Endothelial cell of umbilical vein (primary cell): Measurements from ENCODE around the gene MYO16. TPM values are rescaled to one million over a fixed set of nuclear protein-coding genes. Genes with fewer than 3 reads are reported as not detected.

Experiments
- BruUV-seq: library from RNA; stranded (reverse); fragments of 400-500 nt; replicated peaks from 2 replicates; lab custom pipeline; 2021; lab: Mats Ljungman, UMichigan
- CTCF ChIA-PET: fragments of 300-600, 350-600 bp; sonication (Branson Sonifier 250); formaldehyde crosslinking; loops from one replicate; lab custom pipeline; 2021; ENCODE audit warnings: antibody characterized with exemption, inconsistent platforms; lab: Charles Lee
- POLR2A ChIA-PET: fragments of 300-600, 350-600 bp; sonication (Branson Sonifier 250); formaldehyde crosslinking; loops from one replicate; lab custom pipeline; 2021; ENCODE audit warnings: antibody characterized with exemption, inconsistent platforms; lab: Charles Lee
- DNase-seq: peaks from one replicate; pipeline ENCODE4 v3.0.0-alpha.2; 2011; ENCODE audit warnings: low read depth, low spot score
- FAIRE-seq: peaks from 2 replicates; lab custom pipeline; 2011; peaks lifted over from hg19 to GRCh38; lab: Jason Lieb, UNC
- H2AFZ ChIP-seq: 2 replicates; pipeline ENCODE4 v1.6.0; 2012; ENCODE audit warnings: low read depth, low read length, control low read depth, inconsistent platforms
- H3K27ac ChIP-seq: 2 replicates; pipeline ENCODE4 v1.5.1; 2011; ENCODE audit warnings: low read depth, mild to moderate bottlenecking, control low read depth, low read length, moderate library complexity; ENCODE audit not compliant: insufficient read depth
- H3K27me3 ChIP-seq, 2 experiments: 2 replicates each; pipeline versions ENCODE4 v1.6.0 to v1.6.1; 2011; ENCODE audit warnings: low read length in 2 of 2, mixed read lengths in 1 of 2; ENCODE audit not compliant: control insufficient read depth in 2 of 2, insufficient read depth in 2 of 2
- H3K36me3 ChIP-seq, 2 experiments: 2 replicates in 1 of 2; 3 replicates in 1 of 2; pipeline ENCODE4 v1.5.1; 2011; ENCODE audit warnings: low read length in 2 of 2, mild to moderate bottlenecking in 1 of 2, moderate library complexity in 1 of 2; ENCODE audit not compliant: control insufficient read depth in 2 of 2, insufficient read depth in 2 of 2; ENCODE audit errors: extremely low read depth in 1 of 2
- H3K4me1 ChIP-seq: 3 replicates; pipeline ENCODE4 v1.5.1; 2011; ENCODE audit warnings: mild to moderate bottlenecking, low read length; ENCODE audit not compliant: control insufficient read depth, insufficient read depth; ENCODE audit errors: extremely low read depth
- H3K4me2 ChIP-seq: 2 replicates; pipeline ENCODE4 v1.6.1; 2011; ENCODE audit warnings: low read length, control low read depth, mixed read lengths; ENCODE audit not compliant: insufficient read depth
- H3K4me3 ChIP-seq, 3 experiments: fragments of 200-600 bp in 1 of 3; sonication (generic), shearing (Covaris generic) in 1 of 3; replicated peaks in 1 of 3; 2 replicates each; pipeline ENCODE4 v1.5.1; 2011 to 2016; ENCODE audit warnings: control low read depth in 3 of 3, low read length in 3 of 3, mild to moderate bottlenecking in 2 of 3, inconsistent platforms in 1 of 3, low read depth in 1 of 3, moderate library complexity in 1 of 3; ENCODE audit not compliant: insufficient read depth in 1 of 3
- H3K79me2 ChIP-seq: 2 replicates; pipeline ENCODE4 v1.6.0; 2012; ENCODE audit warnings: low read length, inconsistent platforms; ENCODE audit not compliant: control insufficient read depth, insufficient read depth
- H3K9ac ChIP-seq: replicated peaks from 2 replicates; pipeline ENCODE3; 2011; ENCODE audit warnings: low read length, control low read depth; ENCODE audit not compliant: insufficient read depth; ENCODE audit errors: extremely low read depth
- H3K9me1 ChIP-seq: replicated peaks from 3 replicates; pipeline ENCODE4 v1.6.0; 2011; ENCODE audit warnings: mild to moderate bottlenecking, low read length; ENCODE audit not compliant: control insufficient read depth, insufficient read depth; ENCODE audit errors: extremely low read depth
- H3K9me3 ChIP-seq: replicated peaks from 2 replicates; pipeline ENCODE4 v1.5.1; 2012; ENCODE audit warnings: low read length, inconsistent platforms; ENCODE audit not compliant: control insufficient read depth, insufficient read depth
- H4K20me1 ChIP-seq: replicated peaks from 2 replicates; pipeline ENCODE3; 2011; ENCODE audit warnings: mild to moderate bottlenecking, low read length; ENCODE audit not compliant: control insufficient read depth, insufficient read depth; ENCODE audit errors: extremely low read depth
- EZH2 ChIP-seq: IDR thresholded peaks from 2 replicates; pipeline ENCODE4 v1.6.1; 2012; ENCODE audit warnings: borderline replicate concordance, low read depth, mild to moderate bottlenecking, moderate library complexity, low read length, inconsistent platforms; ENCODE audit not compliant: severe bottlenecking
- FOS ChIP-seq: IDR thresholded peaks from 2 replicates; pipeline ENCODE4 v1.6.1; 2011; ENCODE audit warnings: mild to moderate bottlenecking, low read length, moderate library complexity, borderline replicate concordance; ENCODE audit not compliant: insufficient read depth
- GATA2 ChIP-seq: IDR thresholded peaks from 2 replicates; pipeline ENCODE4 v1.7.0; 2011; ENCODE audit warnings: low read depth, mild to moderate bottlenecking, moderate library complexity, mixed read lengths, low read length; ENCODE audit not compliant: insufficient read length, insufficient read depth
- JUN ChIP-seq: IDR thresholded peaks from 2 replicates; pipeline ENCODE4 v1.6.1; 2011; ENCODE audit warnings: borderline replicate concordance, low read depth; ENCODE audit not compliant: insufficient read length, insufficient read depth
- MYC ChIP-seq: IDR thresholded peaks from one replicate; pipeline ENCODE4 v1.6.1; 2011; ENCODE audit warnings: mild to moderate bottlenecking, low read depth, low read length
- POLR2A ChIP-seq: IDR thresholded peaks from 2 replicates; pipeline ENCODE4 v1.6.1; 2012; ENCODE audit warnings: low read depth, mild to moderate bottlenecking, control low read depth, low read length
- POLR2AphosphoS5 ChIP-seq: IDR thresholded peaks from 2 replicates; pipeline ENCODE4 v1.6.1; 2012; ENCODE audit warnings: low read depth, mild to moderate bottlenecking, control low read depth, low read length, moderate library complexity; ENCODE audit not compliant: insufficient read depth
- dilution Hi-C: fragments of 300-500 bp; cut with MboI; formaldehyde crosslinking; loops from one replicate; pipeline ENCODE4 v1.15.0; 2019; ENCODE audit warnings: low sequenced_read_pairs; ENCODE audit not compliant: extremely low pct_ligation_motif_present
- intact Hi-C: fragments of 100-400 bp; cut with micrococcal nuclease; formaldehyde crosslinking; loops from one replicate; pipeline ENCODE4 v1.10.0; 2022
- polyA plus RNA-seq, 4 experiments: library from polyadenylated mRNA; depleted of rRNA in 3 of 4; stranded (reverse) in 3 of 4; unstranded in 1 of 4; fragments of >200 nt; gene quantifications; 2 replicates each; pipeline versions ENCODE4 v1.2.1 to v1.2.3, GENCODE V29; 2011 to 2012; ENCODE audit warnings: missing spikeins in 1 of 4
- total RNA-seq: library from RNA; stranded (reverse); gene quantifications from 2 replicates; pipeline ENCODE4 v1.2.3, GENCODE V29; 2021
- TF ChIP-seq, protein P1 (sequence below): IDR thresholded peaks from 2 replicates; pipeline ENCODE4 v1.6.1; 2011; ENCODE audit not compliant: insufficient read depth, insufficient read length
- TF ChIP-seq, protein P2 (sequence below), 2 donors: IDR thresholded peaks; 1 replicate in 1 of 2; 2 replicates in 1 of 2; pipeline ENCODE4 v1.5.1; 2011; ENCODE audit warnings: low read length in 2 of 2, mild to moderate bottlenecking in 2 of 2, moderate library complexity in 2 of 2, control low read depth in 1 of 2, inconsistent platforms in 1 of 2, low read depth in 1 of 2; ENCODE audit not compliant: insufficient read depth in 1 of 2; ENCODE audit errors: extremely low read depth in 1 of 2

Gene MYO16
- total and polyA plus RNA-seq, 2 donors (not counting 3 experiments of a cell fraction or from before 2014, with no cell fraction given): 0.03 to 0.04 TPM

DNA sequence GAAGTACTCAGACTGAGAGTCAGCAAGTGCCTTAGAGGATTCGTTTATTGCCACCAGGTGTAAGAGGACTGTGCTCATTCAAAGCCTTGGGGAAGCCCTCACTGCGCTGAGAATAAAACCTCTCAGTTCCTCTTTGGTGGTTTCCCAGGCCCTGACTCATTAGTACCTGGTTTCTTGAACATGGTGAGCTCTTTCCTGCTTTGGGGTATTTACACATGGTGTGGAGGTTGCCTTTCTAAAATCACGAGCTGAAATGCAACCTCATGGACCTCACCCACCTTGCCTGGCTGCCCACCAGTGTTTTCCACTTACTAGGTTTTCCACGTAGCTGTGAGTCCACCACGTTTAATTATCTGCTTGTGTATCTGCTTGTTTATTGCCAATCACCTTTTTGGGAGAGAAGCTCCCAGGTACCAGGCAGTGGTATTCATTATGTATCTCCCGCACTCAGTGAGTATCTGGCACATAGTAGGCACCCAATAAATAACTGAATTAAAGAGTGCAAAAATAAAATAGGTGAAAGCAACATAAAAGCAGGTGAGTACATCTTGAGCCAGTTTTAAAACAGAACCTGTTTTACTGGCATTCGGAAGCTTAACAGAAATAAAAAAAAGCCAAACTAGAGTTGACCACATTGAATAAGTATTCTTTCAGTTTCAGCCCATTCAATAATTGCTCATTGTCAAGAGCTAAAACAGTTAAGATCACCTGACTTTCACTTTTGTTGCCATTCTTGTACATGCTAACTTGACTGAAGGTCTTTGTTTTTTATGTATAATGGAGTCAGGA, 533.0 kb downstream of the MYO16 start:
- no peaks in the 10 kb centered on the region for H3K9me3 ChIP-seq
- no TSS peak for BruUV-seq
- H4K20me1 ChIP-seq: no peaks in the 10 kb centered on the region
- H3K36me3 ChIP-seq: no peaks in the 10 kb centered on the region
- H3K4me1 ChIP-seq: no peaks in the 10 kb centered on the region
- intact Hi-C loops (no loop called here), dilution Hi-C loops (no loop called here)
- FAIRE-seq: no peak
- ChIA-PET CTCF (interaction anchor here (1.0 kb wide), 1 partner anchor 8 kb away, joined by 3 read pairs; no protein-coding TSS in a partner anchor), POLR2A (interaction anchor here (0.6 kb wide), 1 partner anchor 293 kb away, joined by 3 read pairs; no protein-coding TSS in a partner anchor)
- no peaks in the 10 kb centered on the region for H3K9me1 ChIP-seq
- H3K9ac ChIP-seq: no peak overlapping the region
- H3K27me3 ChIP-seq: no peaks in the 10 kb centered on the region
- no peak for DNase-seq
- no peak overlapping the region for H3K4me2 ChIP-seq
- H3K79me2 ChIP-seq: no peaks in the 10 kb centered on the region
- H3K4me3 ChIP-seq: no peak overlapping the region
- no peak overlapping the region for H2AFZ ChIP-seq
- no peak overlapping the region for H3K27ac ChIP-seq
- no peak for TF ChIP-seq FOS
- TF ChIP-seq, protein P1, sequence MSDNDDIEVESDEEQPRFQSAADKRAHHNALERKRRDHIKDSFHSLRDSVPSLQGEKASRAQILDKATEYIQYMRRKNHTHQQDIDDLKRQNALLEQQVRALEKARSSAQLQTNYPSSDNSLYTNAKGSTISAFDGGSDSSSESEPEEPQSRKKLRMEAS: no peak
- TF ChIP-seq POLR2AphosphoS5: no peak
- TF ChIP-seq, protein P2, sequence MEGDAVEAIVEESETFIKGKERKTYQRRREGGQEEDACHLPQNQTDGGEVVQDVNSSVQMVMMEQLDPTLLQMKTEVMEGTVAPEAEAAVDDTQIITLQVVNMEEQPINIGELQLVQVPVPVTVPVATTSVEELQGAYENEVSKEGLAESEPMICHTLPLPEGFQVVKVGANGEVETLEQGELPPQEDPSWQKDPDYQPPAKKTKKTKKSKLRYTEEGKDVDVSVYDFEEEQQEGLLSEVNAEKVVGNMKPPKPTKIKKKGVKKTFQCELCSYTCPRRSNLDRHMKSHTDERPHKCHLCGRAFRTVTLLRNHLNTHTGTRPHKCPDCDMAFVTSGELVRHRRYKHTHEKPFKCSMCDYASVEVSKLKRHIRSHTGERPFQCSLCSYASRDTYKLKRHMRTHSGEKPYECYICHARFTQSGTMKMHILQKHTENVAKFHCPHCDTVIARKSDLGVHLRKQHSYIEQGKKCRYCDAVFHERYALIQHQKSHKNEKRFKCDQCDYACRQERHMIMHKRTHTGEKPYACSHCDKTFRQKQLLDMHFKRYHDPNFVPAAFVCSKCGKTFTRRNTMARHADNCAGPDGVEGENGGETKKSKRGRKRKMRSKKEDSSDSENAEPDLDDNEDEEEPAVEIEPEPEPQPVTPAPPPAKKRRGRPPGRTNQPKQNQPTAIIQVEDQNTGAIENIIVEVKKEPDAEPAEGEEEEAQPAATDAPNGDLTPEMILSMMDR (IDR thresholded peaks at IDR 0.05; ENCODE audit: extremely low read depth in 1 of 2, insufficient read depth in 1 of 2, low read depth in 1 of 2, low read length in 2 of 2): no peak
- no peak for TF ChIP-seq GATA2
- no peak for TF ChIP-seq JUN
- TF ChIP-seq EZH2: no peak
- TF ChIP-seq MYC: no peak
- no peak for TF ChIP-seq POLR2A
